ENCODE data around the gene TMEM61. TPM values are rescaled to one million over a fixed set of nuclear protein-coding genes. Genes with fewer than 3 reads are reported as not detected.

Gene TMEM61
- total RNA-seq, 4 donors from 2014 or later: 1.7 to 6.3 (median 4.1) TPM

- no peaks in the 10 kb centered on the region for H3K36me3 ChIP-seq
- DNase-seq (ENCODE audit: low spot score in 2 of 2): no peak
- no peaks in the 10 kb centered on the region for H3K27me3 ChIP-seq
- TF ChIP-seq EP300 (IDR thresholded peaks at IDR 0.05) (no peak), CTCF (IDR thresholded peaks at IDR 0.05) (no peak), POLR2A (IDR thresholded peaks at IDR 0.05) (no peak), POLR2AphosphoS5 (IDR thresholded peaks at IDR 0.05) (no peak)
- peaks cover 14% of the 10 kb centered on the region for H3K4me1 ChIP-seq
- no peaks in the 10 kb centered on the region for H3K9me3 ChIP-seq
- 95% methylated on average over 1 of the region's 1 CpG for WGBS
- H3K27ac ChIP-seq: no peak overlapping the region
- H3K4me3 ChIP-seq: no peak overlapping the region
Observed at GRCh38 chr1:54969879-54970278, 10.5 kb upstream of the TMEM61 start.

GRCh38 chr1:54970901-54971300, 9.5 kb upstream of the TMEM61 start:
- H3K27ac ChIP-seq: no peak overlapping the region
- no peaks in the 10 kb centered on the region for H3K27me3 ChIP-seq
- no peaks in the 10 kb centered on the region for H3K36me3 ChIP-seq
- DNase-seq (ENCODE audit: low spot score in 2 of 2): no peak
- H3K9me3 ChIP-seq: no peaks in the 10 kb centered on the region
- H3K4me3 ChIP-seq: no peak overlapping the region
- TF ChIP-seq EP300 (IDR thresholded peaks at IDR 0.05) (no peak), POLR2A (IDR thresholded peaks at IDR 0.05) (no peak), CTCF (IDR thresholded peaks at IDR 0.05) (no peak), POLR2AphosphoS5 (IDR thresholded peaks at IDR 0.05) (no peak)
- peaks cover 16% of the 10 kb centered on the region for H3K4me1 ChIP-seq
- 81% methylated on average over 5 of the region's 5 CpGs for WGBS

GRCh38 chr1:54971317-54971791, 9.1 kb upstream of the TMEM61 start:
- no peak for TF ChIP-seq CTCF (IDR thresholded peaks at IDR 0.05)
- TF ChIP-seq POLR2AphosphoS5 (IDR thresholded peaks at IDR 0.05): no peak
- TF ChIP-seq POLR2A (IDR thresholded peaks at IDR 0.05): no peak
- TF ChIP-seq EP300 (IDR thresholded peaks at IDR 0.05): no peak
- no peaks in the 10 kb centered on the region for H3K36me3 ChIP-seq
- H3K27ac ChIP-seq: no peak overlapping the region
- 70% methylated on average over 7 of the region's 7 CpGs for WGBS
- H3K9me3 ChIP-seq: no peaks in the 10 kb centered on the region
- H3K4me3 ChIP-seq: no peak overlapping the region
- peaks cover 16% of the 10 kb centered on the region for H3K4me1 ChIP-seq
- no peak for DNase-seq (ENCODE audit: low spot score in 2 of 2)
- no peaks in the 10 kb centered on the region for H3K27me3 ChIP-seq

- Histone ChIP-seq H3K27me3 (no peaks in the 10 kb centered on the region), H3K36me3 (no peaks in the 10 kb centered on the region), H3K9me3 (no peaks in the 10 kb centered on the region), H3K4me3 (no peak overlapping the region), H3K27ac (no peak overlapping the region), H3K4me1 (peaks cover 16% of the 10 kb centered on the region)
- no peak for TF ChIP-seq CTCF (IDR thresholded peaks at IDR 0.05)
- no peak for TF ChIP-seq EP300 (IDR thresholded peaks at IDR 0.05)
- TF ChIP-seq POLR2AphosphoS5 (IDR thresholded peaks at IDR 0.05): no peak
- no peak for TF ChIP-seq POLR2A (IDR thresholded peaks at IDR 0.05)
- DNase-seq (ENCODE audit: low spot score in 2 of 2): peak in 1 of 2 donors; percentile 32
- WGBS: 91% methylated on average over 4 of the region's 4 CpGs
Observed at GRCh38 chr1:54972436-54972835, 8.0 kb upstream of the TMEM61 start.

GRCh38 chr1:54973205-54973921, 7.1 kb upstream of the TMEM61 start:
- Histone ChIP-seq H3K27me3 (no peaks in the 10 kb centered on the region), H3K27ac (peak overlapping the region; percentile 59), H3K4me3 (no peak overlapping the region), H3K9me3 (no peaks in the 10 kb centered on the region), H3K36me3 (no peaks in the 10 kb centered on the region), H3K4me1 (peaks cover 16% of the 10 kb centered on the region)
- TF ChIP-seq POLR2A (IDR thresholded peaks at IDR 0.05) (no peak), CTCF (IDR thresholded peaks at IDR 0.05) (peak; percentile 5 to 16)
- WGBS: 40% methylated on average over 5 of the region's 5 CpGs
- DNase-seq (ENCODE audit: low spot score in 2 of 2): peak in 1 of 2 donors; percentile 81
